GM18519 (cell line): ENCODE measurements around the gene DNAJC22.
A peak's percentile ranks its signal among the peaks of the same experiment; 100 is the strongest.
"Not testable (repeated sequence)": the region's sequence is repeated elsewhere in the genome, so short reads cannot be mapped to it uniquely, and the experiment has no call there.

Experiments used
- ATAC-seq: cut with Tn5 transposase; IDR thresholded peaks from one replicate; pipeline ENCODE4 v1.9.1; 2021; ENCODE audit warnings: mild to moderate bottlenecking, moderate library complexity; ENCODE audit not compliant: unreplicated experiment, low FRiP score

The DNAJC22 gene

DNA sequence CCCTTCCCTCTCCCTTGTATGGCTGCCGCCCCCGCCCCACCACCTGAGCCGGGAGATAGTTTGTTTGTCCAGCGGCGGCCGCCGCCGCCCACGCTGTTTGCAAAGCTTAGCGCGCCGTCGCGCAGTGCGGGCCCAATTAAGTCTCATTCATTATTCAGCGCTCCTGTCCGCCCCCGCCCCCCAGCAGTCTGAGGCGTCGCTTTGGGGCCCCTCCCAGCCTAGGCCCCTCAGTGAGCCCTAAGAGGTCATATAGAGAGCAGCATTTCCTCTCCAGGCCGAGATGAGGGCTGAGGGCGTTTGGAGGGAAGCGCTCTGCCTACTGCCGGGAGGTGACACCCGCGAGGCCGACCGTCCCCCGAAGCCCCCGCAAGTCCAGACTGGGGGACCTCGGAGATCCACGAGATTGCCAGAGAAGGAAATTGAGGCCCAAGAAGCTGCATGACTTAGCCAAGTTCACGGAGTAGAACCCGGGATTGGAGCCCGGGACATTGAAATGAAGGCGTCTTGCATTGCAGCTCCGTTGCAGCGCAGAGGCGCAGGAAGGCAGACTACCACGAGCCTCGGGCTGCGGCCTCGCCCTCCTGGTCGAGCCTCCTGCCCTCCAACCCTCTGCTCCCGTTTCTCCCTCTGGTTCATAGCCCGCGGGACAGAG lies at the start of gene DNAJC22:
TSS of gene DNAJC22 (plus strand) at position 230 of the 652 bp plus-strand sequence. CDS start 1,985 bp downstream, outside the sequence.
- no peak for ATAC-seq

DNA sequence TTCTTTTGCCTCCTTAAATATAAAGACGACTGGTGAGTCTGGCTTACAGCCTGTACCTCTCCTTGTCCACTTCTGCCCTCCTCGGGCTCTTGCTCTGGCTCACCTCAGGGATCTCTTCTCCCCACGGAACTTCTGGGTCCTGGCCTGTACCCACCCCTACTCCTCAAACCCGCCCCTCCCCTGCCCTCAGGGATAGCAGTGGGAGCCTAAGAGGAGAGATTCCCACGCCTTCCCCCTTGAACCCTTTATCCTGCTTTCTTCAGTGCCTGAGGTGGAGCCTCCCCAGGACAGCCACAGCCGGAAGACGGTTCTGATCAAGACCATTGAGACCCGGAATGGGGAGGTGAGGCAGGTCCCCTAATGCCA lies 49.0 kb upstream of the DNAJC22 start:
- ATAC-seq: no peak

DNA sequence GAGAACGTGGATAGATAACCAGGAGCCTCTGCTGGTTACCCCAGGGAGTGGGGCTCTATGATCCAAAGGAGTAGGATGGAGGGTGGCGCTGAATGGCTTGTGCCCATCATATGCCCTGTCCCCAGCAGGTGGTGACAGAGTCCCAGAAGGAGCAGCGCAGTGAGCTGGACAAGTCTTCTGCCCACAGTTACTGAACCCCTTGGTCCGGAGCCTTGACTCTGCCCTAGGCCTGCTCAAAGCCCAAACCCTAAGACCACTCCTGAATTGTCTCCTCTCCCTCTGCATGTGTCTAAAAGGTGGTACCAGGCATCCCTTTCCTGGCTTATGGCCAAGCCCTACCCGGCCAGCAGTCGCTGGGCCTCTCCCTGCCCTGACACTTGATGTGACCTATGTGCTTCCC lies 48.5 kb upstream of the DNAJC22 start:
- no peak for ATAC-seq

DNA sequence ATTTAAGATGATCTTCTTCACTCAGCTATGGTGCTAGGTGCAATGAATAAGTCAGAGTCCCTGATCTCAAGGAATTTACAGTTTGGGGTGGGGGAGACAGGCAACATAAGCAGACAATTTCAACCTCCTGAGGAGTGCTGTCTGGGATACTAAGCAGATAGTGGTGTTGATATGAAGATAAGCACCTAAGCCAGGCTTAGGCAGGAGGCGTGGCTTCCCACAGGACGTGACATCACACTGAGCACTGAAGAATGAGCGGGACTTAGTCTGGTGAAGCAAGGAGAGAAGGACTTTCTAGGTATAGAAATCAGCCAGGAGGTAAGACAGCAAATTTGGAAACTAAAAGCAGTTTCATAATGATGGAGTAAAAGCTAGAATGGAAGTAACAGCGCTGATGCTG lies 44.9 kb upstream of the DNAJC22 start:
- no peak for ATAC-seq

DNA sequence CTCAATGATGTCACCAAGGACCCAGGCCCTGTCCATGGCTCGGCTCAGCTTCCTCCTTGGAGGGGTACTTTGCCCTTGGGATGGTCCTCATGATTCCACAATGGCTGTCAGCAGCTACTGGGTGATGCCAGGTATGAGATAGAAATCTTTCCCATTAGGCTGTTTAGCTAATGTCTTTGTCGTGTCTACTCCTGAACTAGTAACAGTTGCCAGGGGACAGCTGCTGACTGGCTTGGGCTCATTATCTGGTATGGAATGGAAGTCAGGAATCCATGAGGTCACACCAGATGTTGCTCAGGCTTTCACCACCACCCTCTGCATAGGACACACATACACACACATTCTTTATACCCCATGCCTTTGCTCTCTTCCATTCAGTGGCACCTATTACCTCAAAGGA lies 42.5 kb upstream of the DNAJC22 start:
- no peak for ATAC-seq

DNA sequence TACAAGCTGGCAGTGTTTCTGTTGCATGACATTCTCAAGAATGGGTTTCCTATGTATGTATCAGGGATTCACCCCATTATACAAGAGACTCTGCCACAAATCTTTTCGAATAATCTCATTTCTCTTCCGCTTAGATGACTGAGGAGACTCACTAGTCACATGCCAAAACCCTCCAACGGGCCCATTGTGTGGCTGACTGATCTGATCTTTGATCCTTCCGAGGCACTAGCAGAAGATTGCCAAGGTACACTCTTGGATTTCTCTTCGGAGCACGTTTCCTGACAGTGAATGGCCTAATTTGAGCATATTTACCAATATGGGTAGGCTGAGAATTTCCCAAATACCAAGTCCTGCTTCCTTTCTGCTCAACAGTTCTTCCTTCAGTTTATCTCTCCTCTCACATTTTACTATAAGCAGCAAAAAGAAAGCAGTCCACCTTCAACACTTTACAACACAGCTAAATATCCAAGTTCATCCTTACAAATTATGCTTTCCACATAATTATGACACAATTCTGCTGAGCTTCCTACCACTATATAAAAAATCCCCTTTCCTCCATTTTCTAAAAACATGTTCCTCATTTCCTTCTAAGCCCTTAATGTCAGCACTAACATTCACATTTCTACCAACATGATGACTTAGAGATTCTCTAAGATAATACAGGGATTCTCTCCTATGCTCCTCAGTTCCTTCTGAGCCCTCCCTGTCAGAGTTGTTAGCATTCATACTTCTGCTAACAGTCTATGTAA lies 40.8 kb upstream of the DNAJC22 start:
- ATAC-seq: no peak

DNA sequence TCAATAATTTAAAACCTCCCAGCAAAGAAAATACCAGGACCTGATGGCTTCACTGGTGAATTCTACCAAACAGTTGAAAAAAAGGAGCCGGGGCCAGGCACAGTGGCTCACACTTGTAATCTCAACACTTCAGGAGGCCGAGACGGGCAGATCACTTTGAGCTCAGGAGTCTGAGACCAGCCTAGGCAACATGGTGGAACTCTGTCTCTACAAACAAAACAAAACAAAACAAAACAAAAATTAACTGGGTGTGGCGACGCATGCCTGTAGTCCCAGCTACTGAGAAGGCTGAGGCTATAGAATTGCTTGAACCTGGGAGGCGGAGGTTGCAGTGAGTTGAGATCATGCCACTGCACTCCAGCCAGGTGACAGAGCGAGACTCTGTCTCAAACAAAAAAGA lies 37.3 kb upstream of the DNAJC22 start:
- no peak for ATAC-seq

DNA sequence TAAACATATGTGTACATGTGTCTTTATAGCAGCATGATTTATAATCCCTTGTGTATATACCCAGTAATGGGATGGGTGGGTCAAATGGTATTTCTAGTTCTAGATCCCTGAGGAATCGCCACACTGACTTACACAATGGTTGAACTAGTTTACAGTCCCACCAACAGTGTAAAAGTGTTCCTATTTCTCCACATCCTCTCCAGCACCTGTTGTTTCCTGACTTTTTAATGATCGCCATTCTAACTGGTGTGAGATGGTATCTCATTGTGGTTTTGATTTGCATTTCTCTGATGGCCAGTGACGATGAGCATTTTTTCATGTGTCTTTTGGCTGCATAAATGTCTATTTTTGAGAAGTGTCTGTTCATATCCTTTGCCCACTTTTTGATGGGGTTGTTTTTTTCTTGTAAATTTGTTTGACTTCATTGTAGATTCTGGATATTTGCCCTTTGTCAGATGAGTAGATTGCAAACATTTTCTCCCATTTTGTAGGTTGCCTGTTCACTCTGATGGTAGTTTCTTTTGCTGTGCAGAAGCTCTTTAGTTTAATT lies 36.2 kb upstream of the DNAJC22 start:
- ATAC-seq: not testable (repeated sequence)

DNA sequence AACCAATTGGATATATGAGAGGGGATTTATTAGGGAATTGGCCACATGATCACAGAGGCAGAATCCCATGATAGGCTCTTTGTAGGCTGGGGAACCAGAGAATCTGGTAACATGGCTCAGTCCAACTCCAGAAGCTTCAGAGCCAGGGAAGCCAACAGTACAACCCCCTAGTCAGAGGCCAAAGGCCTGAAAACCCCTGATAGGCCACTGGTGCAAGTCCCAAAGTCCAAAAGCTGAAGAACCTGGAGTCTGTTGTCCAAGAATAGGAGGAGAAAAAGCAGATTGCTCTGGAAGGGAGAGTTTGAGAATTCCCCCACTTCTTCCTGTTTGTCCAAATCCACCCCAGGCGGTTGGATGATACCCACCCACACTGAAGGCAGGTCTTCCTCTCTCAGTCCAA lies 31.9 kb upstream of the DNAJC22 start:
- ATAC-seq: no peak

DNA sequence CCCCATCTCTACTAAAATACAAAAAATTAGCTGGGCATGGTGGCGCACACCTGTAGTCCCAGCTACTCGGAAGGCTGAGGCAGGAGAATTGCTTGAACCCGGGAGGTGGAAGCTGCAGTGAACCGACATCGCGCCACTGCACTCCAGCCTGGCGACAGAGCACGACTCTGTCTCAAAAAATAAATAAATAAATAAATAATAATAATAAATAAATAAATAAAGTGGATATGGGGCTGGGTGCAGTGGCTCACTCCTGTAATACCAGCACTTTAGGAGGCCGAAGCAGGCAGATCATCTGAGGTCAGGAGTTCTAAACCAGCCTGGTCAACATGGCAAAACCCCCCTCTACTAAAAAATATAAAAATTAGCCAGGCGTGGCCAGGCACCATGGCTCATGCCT lies 29.6 kb upstream of the DNAJC22 start:
- ATAC-seq: not testable (repeated sequence)

DNA sequence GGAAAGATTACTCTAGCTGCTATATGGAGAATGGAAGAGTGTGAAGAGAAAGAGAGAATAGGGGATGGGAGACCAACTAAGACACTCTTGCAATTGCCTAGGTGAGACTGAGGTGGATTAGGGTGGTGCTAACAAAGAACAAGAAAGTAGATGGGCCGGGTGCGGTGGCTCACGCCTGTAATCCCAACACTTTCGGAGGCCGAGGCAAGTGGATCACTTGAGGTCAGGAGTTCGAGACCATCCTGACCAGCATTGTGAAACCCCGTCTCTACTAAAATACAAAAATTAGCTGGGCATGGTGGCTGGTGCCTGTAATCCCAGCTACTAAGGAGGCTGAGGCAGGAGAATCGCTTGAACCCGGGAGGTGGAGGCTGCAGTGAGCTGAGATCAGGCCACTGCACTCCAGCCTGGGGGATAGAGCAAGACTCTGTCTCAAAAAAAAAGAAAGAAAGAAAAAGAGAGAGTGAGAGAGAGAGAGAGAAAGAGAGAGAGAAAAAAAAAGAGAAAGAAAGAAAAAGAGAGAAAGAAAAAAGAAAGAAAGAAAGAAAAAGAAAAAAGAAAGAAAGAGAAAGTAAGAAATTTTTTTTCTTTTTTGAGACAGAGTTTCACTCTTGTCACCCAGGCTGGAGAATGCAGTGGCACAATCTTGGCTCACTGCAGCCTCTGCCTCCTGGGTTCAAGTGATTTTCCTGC lies 26.1 kb upstream of the DNAJC22 start:
- not testable (repeated sequence) for ATAC-seq

DNA sequence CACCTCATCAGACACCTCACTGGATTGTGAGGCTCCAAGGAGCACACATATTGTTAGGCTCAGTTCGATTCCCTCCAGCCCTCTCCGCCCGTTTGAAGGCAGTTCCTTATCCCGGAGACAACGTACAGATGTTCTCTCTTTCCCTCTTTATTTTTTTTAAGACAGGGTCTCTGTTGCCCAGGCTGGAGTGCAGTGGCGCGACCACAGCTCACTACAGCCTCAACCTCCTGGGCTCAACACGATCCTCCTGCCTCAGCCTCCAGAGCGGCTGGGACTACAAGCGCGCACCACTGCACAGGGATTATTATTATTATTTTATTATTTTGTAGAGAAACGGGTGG lies 24.4 kb upstream of the DNAJC22 start:
- ATAC-seq: no peak

DNA sequence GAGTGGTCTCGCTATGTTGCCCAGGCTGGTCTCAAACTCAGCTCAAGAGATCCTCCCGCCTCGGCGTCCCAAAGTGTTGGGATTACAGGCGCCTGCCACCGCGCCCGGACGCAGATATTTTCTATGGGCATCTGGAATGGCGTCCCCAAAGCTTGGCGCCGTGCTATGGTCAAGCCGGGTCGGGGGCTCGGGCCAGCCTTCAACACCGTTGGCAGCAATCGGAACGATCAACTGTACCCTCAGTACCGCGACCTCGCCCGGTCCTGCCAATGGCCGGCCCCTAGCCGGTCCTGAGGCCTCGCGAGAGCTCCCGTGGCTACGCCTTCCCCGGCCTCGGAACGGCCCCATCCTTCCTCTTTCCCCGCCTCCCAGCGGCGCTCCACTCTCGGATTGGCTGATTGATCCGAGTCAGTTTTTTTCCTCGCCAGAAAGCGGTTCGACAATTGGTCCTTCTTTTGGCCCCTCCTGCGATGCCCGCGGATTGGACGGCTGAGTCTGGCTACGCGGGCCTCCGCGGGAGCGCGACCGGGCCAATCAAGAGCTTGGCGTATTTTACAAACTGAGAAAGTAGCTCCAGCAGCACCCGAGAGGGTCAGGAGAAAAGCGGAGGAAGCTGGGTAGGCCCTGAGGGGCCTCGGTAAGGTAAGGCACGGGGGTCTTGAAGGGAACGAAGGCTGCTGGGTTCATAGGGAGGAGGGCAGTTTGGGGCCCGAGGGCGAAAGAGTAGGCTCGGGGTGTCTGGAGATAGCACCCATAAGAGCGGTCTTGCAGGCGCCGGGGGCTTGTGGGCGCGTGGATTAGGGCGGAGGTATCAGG lies 23.8 kb upstream of the DNAJC22 start, which contains the start of gene TROAP:
TSS of gene TROAP (plus strand) at position 548 of the 816 bp plus-strand sequence. CDS start 354 bp downstream, outside the sequence.
- peak; percentile 93 for ATAC-seq

DNA sequence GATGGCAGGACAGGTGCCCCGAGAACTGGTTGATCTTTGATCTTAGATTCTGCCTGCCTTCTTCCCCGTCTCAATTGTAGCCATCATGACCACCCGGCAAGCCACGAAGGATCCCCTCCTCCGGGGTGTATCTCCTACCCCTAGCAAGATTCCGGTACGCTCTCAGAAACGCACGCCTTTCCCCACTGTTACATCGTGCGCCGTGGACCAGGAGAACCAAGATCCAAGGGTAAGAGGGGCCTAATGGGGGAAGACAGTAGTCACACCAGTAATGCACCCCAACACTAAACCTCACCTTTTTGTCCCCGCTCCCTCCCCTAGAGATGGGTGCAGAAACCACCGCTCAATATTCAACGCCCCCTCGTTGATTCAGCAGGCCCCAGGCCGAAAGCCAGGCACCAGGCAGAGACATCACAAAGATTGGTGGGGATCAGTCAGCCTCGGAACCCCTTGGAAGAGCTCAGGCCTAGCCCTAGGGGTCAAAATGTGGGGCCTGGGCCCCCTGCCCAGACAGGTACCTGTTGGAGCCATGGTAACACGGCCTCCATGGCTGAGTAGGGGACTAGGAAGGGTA lies 23.1 kb upstream of the DNAJC22 start:
- ATAC-seq: no peak

DNA sequence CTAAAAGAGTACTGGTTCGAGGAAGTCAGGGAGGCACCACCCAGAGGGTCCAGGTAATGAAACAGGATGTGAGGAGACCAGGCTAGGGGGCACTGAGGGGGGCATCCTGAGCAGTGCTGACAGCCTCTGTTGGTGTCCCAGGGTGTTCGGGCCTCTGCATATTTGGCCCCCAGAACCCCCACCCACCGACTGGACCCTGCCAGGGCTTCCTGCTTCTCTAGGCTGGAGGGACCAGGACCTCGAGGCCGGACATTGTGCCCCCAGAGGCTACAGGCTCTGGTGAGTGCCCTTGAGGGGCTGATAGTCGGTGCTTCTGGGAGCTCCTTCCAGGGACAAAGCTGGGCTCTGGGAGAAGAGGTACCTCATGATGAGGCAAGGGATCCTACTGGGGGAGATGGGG lies 21.1 kb upstream of the DNAJC22 start:
- ATAC-seq: no peak

DNA sequence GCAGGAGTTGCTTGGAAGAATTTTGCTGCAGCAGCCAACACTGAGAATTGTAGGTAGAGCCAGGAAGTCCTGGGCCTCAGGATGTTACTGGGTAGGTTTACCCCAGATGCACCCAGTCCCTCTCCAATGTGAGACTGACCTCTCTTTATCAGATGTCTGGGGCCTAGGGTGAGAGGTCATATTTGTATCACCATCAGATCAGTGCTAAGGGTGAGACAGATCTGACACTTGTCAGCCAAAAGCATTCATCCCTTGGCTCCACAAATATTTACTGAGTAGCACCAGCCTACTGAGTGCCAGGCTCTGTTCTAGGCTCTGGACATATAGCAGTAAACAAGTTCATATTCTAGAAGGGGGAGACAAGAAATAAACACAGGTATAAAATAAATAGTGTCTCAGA lies 19.3 kb upstream of the DNAJC22 start:
- ATAC-seq: no peak

DNA sequence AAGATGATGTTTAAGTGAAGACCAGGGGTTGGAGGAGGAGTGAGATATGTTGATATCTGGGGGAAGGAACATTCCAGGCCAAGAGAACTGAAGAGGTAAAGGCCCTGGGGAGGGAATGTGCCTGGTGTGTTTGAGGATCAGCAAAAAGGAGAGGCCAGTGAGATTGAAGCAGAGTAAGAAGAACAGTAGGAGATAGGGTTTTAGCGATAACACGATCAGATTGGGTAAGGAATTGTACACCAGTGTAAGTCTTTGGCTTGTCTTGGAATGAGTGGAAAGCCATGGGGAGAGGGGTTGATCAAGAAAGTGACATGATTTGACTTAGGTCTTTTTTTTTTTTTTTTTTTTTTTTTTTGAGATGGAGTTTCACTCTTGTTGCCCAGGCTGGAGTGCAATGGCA lies 18.8 kb upstream of the DNAJC22 start:
- ATAC-seq: no peak

DNA sequence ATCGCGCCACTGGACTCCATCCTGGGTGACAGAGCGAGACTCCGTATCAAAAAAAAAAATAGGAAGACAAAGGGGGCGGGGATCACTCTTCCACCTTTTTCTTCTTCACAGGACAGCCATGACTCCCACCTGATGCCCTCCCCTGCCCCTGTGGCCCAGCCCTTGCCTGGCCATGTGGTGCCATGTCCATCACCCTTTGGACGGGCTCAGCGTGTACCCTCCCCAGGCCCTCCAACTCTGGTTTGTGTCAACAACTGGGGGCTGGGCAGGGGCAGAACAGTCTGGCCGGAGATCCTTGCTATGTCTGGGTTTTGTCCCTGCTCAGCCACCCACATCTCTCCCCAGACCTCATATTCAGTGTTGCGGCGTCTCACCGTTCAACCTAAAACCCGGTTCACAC lies 17.9 kb upstream of the DNAJC22 start:
- ATAC-seq: no peak

DNA sequence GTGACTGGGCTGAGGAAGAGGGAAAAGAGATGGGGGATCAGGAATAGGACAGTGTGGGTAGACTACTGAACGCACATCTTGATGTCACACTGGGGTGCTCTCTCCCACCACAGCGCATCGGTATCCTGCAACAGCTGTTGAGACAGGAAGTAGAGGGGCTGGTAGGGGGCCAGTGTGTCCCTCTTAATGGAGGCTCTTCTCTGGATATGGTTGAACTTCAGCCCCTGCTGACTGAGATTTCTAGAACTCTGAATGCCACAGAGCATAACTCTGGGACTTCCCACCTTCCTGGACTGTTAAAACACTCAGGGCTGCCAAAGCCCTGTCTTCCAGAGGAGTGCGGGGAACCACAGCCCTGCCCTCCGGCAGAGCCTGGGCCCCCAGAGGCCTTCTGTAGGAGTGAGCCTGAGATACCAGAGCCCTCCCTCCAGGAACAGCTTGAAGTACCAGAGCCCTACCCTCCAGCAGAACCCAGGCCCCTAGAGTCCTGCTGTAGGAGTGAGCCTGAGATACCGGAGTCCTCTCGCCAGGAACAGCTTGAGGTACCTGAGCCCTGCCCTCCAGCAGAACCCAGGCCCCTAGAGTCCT lies 16.6 kb upstream of the DNAJC22 start:
- ATAC-seq: no peak
